Left cardiac atrium (tissue), 4 donors: Measurements from ENCODE around the gene AGMAT. TPM values are rescaled to one million over a fixed set of nuclear protein-coding genes. Genes with fewer than 3 reads are reported as not detected.

Experiments used
- ATAC-seq, 2 donors: fragments of 200-7000 bp; cut with Tn5 transposase; one replicate each; pipeline ENCODE4 v1.9.1; 2020; ENCODE audit warnings: mild to moderate bottlenecking in 2 of 2, moderate library complexity in 2 of 2
- DNase-seq: peaks from one replicate; pipeline ENCODE4 v3.0.0-alpha.2; 2020
- intact Hi-C, 2 donors: fragments of 100-400 bp; cut with DNase I; formaldehyde crosslinking; loops; one replicate each; pipeline versions ENCODE4 v1.14.1 to v1.15.1; 2022 to 2023
- long read RNA-seq: library from polyadenylated mRNA; unstranded; transcript quantifications from one replicate; pipeline ENCODE4 v2.0.0, GENCODE V29; 2021
- total RNA-seq, 2 donors: library from RNA; stranded (reverse); fragmentation: NEBNext Ultra II Directional; extraction: Animal tissue kit (Norgen Biotek cat#: 25700); gene quantifications; one replicate each; pipeline ENCODE4 v1.2.1, GENCODE V29; 2021
- donor health status: DM: no; HTN: yes; CAD: no.
- donor health status: DM: no; HTN: yes; CAD: no; lungs with severe emphysema.
- donor health status: DM: yes; HTN: yes; CAD: no.
- donor health status: Dilated cardiomyopathy.

The AGMAT gene, protein sequence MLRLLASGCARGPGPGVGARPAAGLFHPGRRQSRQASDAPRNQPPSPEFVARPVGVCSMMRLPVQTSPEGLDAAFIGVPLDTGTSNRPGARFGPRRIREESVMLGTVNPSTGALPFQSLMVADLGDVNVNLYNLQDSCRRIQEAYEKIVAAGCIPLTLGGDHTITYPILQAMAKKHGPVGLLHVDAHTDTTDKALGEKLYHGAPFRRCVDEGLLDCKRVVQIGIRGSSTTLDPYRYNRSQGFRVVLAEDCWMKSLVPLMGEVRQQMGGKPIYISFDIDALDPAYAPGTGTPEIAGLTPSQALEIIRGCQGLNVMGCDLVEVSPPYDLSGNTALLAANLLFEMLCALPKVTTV
- total RNA-seq, result under 1 TPM in 1 of 2 donors, not detected in 1; 0.13 TPM
- long read RNA-seq, result 0 reads

DNA sequence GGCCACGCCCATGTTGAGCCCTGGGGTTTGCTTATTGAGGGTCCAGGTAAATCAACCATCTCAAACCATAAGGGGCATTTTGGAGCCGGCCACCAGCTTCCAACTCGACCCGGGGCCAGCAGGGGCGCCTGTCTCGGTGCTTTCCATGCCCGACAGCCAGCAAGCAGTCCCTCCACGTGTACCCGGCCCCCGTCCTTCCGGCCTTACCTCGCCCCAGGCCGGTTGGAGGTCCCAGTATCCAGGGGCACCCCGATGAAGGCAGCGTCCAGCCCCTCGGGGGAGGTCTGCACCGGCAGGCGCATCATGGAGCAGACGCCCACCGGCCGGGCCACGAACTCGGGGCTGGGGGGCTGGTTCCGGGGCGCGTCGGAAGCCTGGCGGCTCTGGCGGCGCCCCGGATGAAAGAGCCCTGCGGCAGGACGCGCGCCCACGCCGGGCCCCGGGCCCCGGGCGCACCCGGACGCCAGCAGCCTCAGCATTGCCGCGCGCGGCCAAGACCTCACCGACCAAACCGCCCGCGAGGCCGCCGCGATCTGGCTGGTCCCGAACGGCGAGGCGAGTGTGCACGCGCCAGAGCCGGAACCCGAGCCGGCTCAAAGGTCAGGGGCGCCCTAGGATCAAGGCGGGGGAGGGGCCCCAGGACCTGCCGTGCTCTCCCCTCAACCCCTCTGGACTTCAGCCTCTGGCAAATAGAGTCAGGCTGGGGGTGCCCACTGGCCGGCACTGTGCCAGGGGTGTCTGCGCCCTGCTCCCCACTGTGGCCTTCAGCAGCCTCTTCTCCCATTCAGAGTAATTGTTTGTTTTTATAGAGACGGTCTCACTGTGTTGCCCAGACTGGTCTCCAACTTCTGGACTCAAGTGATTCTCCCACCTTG, at the start of gene AGMAT:
AGMAT (minus strand) TSS at position 563 of the 875 bp plus-strand sequence; CDS start at position 479, 84 bp downstream.
- DNase-seq (peak; percentile 48), ATAC-seq (peak; percentile 72 to 78)
- intact Hi-C loops, result no loop called here

DNA sequence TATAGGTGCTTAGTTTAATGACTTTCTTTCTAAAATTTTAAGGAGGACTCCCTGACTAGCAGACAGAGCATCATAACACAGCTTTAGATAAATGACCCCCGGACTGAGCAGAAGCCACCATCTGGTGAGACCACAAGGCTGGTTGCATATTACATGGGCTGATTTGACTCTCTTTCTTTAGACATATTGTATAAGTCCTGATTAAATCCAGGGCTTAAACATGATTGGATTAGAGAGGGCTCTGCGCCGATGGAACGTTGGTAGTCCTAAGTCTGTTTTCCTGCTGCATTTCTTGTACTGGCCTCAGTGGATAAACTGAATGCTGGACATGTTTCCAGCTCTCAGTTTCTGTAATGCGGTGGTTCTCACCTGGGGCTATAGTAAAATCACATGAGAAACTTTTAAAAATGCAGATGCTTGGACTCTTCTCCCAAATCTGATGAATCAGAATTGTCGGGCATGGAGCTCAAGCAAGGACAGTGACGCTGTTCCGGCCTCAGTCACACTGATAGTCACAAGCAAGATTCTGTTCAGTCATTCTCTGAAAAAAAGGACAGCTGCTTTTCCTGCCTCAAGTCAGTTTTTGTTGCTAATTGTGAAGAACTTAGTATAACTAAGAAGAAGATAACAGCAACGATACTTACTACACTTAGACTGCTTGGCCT, 49.0 kb upstream of the AGMAT start:
- ATAC-seq (no peak), DNase-seq (no peak)
- intact Hi-C loops, result no loop called here

DNA sequence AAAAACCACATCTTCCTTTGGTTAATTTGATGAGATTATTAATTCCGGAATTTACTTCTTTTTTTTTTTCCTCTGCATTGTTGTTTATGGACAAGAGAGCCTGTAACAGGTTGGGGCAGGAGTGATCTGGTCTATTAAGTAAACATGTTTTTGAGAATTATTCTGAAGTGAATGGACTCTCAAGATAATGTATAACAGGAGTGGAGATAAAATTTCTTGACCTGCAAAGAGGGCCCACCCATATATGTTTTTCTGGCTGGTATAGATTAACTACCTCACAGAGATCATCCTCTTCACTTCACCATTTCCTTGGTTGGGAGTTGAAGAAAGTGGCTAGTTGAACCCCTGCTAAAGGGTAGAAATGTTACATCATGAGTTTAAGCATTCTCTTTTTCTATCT, 43.2 kb upstream of the AGMAT start:
- ATAC-seq (no peak), DNase-seq (no peak)
- intact Hi-C loops, result no loop called here

DNA sequence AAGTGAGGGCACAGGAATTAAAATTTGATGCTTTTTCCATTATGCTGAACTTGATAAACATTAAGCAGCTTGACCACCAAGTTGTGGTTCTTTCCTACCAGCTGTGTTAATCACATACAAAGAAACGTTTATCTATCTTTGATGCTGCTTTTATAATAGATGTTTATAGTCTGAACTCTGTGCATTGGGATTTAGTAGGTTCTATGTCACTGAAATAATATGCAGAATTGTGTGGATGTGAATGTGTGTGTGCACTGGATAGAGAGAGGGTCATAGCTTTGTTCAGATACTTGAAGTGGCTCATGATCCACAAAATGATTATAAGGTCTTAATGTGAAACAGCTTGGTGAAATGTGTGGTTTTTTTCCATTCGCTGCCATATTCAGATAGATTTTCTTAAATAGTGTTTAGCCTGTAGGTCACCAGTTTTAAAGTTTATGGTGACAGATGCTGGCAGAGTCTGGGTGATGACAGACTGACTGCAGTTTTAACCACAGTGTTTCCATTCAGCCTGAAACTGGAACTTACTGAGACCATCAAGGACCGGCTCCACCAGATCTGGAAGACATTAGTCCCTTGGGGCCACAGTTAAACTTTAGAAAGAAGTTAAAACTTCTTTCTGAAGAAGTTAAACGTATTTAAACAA, 42.6 kb upstream of the AGMAT start:
- DNase-seq, result no peak
- intact Hi-C loops, result no loop called here
- peak; percentile 56 to 57 for ATAC-seq

DNA sequence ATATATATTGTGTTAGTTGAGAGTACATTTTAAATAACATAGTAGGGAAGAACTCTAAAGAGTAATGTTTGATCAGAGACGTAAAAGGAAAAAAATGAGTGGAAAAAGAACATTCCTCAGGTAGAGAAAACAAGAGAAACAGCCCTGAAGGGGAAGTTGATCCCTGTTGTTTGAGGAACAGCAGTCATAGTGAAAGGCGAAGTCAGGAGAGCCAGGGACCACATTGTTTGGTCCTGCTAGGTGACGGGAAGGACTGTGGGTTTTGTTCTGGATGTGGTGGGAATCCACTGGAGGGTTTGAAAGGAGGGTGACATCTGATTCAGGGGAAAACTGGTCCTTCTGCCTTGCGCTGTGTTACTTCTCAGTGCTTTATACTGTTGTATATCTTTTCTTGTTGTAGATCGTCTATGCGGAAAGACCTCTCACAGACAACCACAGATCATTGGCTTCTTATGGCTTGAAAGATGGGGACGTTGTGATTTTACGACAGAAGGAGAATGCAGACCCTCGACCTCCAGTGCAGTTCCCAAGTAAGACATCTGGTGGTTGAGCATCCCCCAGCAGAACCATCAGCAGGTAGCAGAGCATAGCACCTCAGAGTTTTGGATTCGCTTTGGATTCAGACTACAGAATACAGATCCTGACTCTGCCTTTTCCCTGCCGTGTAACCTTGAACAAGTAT, 41.6 kb upstream of the AGMAT start:
- no peak for DNase-seq
- intact Hi-C loops, result no loop called here
- peak in 1 of 2 donors; percentile 15 for ATAC-seq

DNA sequence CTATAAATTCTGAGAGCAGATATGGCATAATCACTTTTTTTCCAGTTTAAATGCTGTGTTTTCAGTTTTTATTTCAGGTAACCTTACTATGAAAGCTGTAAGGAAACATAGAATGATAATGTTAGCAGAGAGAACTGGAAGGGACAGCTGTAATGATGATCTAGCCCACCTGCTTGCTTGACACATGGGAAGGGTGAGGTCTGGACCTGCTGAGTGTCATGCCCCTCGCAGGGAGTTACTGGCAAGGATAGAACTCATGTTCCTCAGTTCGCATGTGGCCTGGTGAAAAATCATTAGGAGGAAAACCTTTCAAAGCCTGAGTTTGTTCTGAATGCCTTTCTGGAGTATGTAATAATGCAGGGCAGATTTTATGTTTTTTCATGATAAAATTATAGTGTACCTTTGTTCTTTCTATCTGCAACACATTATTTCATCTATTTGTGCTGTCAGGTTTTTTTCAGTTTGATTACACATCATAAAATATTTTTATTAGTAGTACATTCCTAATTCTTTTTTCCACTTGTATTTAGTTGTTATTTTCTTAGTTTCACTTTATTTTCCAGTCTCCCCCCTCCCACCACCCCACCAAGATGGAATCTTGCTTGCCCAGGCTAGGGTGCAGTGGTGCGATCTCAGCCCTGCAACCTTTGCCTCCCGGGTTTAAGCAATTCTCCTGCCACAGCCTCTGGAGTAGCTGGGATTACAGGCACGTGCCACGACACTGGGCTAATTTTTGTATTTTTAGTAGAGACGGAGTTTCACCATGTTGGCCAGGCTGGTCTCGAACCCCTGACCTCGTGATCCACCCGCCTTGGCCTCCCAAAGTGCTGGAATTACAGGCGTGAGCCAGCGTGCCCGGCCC, 40.4 kb upstream of the AGMAT start:
- DNase-seq, result no peak
- no peak for ATAC-seq
- intact Hi-C loops, result no loop called here

DNA sequence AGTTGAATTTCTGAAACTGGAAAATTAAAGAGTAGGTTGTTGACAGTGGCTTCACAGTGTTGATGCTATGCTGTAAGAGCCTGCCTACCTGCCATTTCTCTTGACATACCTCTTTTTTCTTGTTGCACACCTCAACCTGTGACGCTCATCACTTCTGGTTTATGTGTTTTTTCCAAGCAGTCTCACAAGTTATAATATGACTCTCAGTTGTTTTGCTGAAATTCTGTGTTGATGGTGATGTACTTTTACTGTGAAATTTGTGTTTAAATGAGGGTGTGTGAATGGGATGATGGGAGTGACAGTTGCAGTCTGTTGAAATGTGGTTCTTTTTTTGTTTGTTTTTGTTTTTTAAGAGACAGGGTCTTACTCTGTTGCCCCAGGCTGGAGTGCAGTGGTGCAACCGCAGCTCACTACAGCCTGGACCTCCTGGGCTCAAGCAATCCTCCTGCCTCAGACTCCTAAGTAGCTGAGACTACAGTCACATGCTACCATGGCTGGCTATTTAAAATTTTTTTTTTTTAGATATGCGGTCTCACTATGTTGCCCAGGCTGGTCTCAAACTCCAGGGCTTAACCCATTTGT, 39.4 kb upstream of the AGMAT start:
- intact Hi-C loops, result no loop called here
- DNase-seq (no peak), ATAC-seq (no peak)

DNA sequence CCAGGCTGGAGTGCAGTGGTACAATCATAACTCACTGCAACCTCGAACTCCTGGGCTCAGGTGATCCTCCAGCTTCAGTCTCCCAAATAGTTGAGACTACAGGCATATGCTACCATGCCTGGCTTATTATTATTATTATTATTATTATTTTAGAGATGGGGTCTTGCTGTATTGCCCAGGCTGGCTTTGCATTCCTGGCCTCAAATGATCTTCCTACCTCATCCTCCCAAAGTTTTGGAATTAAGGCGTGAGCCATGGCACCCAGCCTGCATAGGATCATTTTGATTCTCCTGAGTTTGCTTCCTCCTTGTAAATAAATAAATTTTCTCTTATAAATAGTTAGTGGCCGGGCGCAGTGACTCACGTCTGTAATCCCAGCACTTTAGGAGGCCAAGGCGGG, 38.6 kb upstream of the AGMAT start:
- DNase-seq, result no peak
- intact Hi-C loops, result no loop called here
- ATAC-seq, result no peak

DNA sequence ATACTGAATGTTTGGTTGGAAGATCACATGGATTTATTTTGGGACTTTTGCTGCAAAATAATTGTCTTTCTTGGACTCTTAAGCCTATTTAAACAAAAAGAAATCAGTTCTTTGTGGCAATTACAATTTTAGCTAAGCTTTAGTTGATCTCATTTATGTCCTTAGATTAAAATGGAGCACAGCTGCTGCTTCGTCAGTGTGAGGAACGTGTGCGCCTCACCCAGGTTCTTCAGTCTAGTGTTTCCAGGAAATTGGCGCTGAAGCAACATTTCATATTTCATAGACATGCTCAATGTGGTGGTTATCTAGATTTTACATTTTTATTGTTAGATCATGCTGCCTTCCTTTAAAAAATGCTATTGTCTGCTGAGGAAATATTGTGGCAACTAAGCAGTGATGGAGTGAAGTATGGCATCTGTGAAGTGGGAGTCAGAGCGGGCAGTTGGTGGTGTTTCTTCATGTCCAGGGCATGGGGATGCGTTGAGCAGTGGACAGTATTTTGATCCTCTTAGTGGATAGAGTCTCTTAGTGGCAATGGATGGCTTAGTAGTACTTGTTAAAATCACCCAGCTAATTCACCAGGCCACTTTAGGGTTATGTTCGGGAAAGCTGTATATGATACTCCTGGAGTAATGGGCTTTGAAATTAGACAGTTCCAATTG, 38.0 kb upstream of the AGMAT start:
- DNase-seq, result no peak
- intact Hi-C loops, result no loop called here
- ATAC-seq, result no peak

DNA sequence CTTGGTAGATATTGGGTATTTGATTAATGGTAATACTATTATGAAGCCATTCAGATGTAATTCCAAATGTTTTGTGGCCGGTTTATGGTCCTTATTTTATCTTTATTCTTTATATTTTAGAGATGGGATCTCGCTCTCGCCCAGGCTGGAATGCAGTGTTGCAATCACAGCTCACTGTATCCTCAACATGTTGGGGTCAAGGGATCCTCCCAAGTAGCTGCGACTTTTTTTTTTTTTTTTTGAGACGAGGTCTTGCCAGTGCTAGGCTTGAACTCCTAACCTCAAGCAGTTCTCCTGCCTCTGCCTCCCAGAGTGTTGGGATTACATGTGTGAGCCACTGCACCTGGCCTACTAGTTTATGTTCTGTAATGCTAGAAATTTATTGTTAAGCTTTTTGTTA, 37.1 kb upstream of the AGMAT start:
- ATAC-seq (no peak), DNase-seq (no peak)
- intact Hi-C loops, result no loop called here

DNA sequence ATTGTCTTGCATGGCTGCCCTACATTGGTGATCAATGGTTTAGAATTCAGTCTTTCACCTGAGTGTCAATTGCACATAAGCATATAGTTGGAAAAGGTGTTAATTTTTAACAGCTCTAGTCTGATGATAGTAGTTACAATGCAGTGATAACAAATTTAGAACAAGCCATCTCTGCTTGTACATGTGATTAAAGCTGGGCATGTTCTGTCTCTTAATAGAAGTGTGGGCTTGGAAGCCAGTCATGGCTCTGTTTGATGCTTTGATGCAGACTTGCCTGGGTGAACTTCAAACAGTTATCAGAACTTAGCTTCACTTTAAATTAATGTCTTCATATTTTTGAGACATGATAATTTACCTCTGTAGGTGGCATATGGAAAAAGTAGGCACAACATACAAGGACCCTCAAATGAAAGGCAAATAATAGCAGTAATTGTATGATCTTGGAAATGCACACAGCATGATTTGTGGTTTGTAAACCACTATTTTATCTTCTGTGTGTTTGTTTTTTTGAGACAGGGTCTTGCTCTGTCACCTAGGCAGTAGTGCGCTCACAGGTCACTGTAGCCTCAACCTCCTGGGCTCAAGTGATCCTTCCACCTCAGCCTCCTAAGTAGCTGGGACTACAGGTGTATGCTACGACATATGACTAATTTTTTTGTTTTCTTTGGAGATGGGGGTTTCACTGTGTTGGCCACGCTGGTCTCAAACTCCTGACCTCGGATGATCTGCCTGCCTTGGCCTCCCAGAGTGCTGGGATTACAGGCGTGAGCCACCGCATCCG, 36.2 kb upstream of the AGMAT start:
- DNase-seq (no peak), ATAC-seq (no peak)
- intact Hi-C loops, result no loop called here

DNA sequence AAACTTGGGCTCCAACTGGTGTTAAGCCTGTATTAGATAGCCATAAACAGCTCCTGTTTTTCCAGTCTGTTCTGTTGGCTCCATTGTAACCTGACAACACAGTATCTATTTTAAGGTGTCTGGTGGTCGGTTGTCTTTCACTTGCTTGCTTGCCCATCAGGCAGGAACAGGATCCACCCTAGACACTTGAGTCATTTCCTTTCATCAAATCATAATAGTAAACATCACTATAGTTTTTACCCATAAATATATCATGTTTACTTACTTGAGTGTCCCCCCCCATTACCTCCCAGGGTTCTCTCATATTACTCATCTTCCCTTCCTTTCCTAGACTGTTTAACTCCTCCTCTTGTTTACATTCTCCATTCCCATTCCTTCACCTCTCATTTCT, 35.3 kb upstream of the AGMAT start:
- intact Hi-C loops, result no loop called here
- DNase-seq (no peak), ATAC-seq (no peak)

DNA sequence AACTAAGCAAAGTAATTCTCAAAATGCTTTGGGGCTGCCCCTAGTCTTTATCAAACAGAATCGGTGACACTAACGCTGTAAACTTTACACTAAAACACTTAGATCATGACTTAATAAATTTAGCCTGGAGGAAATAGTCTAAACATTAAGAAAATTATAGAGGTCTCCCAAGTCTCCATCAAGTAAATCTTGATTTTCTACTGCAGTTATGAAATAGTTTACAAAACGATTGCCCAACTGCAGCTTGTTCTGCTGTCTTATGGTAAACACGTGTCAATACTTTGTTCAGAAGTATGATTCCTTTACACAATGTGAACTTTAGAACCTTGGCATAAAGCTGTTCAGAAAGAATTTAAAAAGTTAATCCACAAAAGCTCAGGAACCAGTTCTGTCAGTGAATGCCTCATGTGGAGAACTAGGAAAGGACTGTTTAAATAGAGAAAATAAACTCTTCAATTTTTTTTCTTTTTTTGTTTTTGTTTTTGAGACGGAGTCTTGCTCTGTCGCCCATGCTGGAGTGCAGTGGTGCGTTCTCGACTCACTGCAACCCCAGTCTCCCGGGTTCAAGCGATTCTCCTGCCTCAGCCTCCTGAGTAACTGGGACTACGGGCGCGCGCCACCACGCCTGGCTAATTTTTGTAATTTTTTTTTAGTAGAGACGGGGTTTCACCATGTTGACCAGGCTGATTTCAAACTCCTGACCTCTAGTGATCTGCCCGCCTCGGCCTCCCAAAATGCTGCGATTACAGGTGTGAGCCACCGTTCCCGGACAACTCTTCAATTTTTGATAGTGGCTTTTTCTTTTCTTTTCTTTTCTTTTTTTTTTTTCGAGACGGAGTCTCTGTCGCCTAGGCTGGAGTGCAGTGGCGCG, 34.0 kb upstream of the AGMAT start:
- ATAC-seq (no peak), DNase-seq (no peak)
- intact Hi-C loops, result no loop called here

DNA sequence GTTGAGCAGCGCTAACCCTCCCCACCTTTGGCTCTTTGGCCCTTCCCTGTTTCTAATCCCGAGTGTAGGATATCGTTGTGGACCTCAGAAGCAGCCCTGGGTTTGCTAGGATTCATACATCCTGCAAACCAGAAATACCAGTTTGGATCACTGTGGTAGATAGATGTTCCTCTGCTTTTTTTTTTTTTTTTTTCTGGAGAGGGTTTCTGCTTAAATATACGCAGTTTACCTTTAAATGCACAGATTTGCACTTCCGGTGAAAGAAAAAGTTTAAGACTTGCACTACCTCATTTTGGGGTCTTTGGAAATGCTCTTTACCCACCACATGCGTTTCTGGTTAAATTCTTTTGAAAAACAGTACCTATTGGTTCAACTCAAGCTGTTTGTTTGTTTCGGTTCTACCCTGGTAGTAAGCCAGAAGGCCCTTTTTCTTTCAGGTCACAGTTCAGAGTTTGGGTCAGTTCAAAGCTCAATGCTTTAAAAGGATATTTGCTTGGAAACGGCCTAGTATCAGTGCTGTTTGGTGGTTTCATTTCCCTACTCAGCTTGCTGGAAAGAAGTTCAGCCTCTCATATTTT, 33.3 kb upstream of the AGMAT start:
- intact Hi-C loops, result no loop called here
- DNase-seq, result no peak
- no peak for ATAC-seq
